ENCODE results near the gene IFFO2.

Gene IFFO2

GRCh38 chr1:18956193-18957135, at the start of gene IFFO2:
Gene IFFO2, minus strand, starts transcription at chr1:18956676. Its CDS starts 344 bp downstream, at chr1:18956332.
- DNase-seq (ENCODE audit: low read depth in 2 of 3, low spot score in 1 of 3): peak; percentile 96 to 99 (median 99)

- DNase-seq (ENCODE audit: low read depth in 2 of 3, low spot score in 1 of 3): no peak
These were observed 49.5 kb upstream of the IFFO2 start for GRCh38 chr1:19006000-19006399.

GRCh38 chr1:19003371-19004290, 47.2 kb upstream of the IFFO2 start:
- peak in 1 of 3 donors; percentile 24 for DNase-seq (ENCODE audit: low read depth in 2 of 3, low spot score in 1 of 3)

- no peak for DNase-seq (ENCODE audit: low read depth in 2 of 3, low spot score in 1 of 3)
These were observed 43.6 kb upstream of the IFFO2 start for GRCh38 chr1:19000065-19000464.

DNA sequence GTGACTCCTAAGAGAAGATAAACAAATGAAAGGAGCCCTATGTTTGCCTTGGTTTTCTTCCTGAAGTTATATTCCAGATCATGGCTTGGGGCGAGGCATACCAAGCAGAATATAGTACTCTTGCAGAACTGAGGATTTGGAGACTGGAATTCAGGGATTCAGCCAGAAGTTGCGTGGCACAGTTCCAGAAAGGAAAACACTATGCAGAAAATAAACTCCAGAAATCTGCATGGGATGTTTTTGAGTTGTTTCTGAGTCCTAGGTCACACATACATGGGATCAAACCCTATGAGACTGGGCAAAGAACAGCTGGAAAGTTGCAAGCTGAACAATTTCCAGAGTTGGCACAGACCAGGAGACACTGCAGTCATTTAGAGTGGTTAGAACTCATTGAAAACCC, 42.9 kb upstream of the IFFO2 start:
- no peak for DNase-seq (ENCODE audit: low read depth in 2 of 3, low spot score in 1 of 3)

DNA sequence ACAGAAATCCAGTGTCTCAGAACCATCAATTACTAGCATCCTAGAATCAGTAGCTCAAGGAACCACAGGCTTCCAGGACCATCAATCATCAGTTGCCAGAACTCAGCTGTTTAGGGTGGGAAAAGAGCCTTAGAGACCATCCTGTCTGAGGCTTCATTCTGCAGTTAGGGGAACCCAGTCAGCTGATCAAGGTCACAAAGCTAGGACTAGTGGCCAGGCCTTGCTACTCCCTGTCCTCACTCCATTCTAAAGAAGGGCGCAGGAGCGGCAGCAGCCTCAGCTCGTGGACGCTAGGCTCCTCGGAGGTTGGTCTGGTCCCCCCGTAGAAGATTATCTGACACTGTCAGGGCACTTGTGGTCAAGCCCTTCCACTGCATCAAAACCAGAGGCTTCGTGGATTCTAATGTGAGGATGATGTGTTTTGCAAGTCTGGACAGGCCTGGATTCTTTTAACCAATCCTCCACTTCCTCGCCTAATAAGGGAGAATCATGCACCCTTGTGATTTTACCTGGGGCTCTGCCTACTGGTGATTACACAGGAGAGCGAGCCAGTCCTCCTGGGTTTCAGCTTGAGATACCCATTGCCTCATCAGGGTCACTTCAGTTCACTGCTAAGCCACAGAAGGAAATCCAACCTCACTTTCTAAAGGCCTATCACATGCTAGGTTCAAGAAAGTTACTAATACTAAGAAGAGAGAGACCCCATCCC, 41.7 kb upstream of the IFFO2 start:
- no peak for DNase-seq (ENCODE audit: low read depth in 2 of 3, low spot score in 1 of 3)

DNA sequence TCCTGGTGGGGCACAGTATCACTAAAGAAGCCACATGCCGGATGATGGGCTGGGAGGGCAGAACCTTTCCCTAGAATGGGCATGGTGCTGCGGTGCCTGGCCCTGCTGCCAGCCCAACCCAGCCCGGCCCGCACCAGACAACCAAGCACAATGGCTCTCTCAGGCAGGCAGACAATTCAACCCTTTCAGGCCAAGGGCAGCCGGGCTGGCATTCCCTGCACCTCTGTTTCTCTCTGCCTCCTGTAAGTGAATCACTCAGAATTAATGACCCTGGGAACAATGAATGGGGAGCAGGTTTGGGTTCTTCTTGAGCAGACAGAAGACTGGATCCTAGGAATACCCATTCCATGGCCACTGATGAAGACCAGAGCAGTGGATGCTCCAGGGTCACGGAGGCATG, 41.0 kb upstream of the IFFO2 start:
- DNase-seq (ENCODE audit: low read depth in 2 of 3, low spot score in 1 of 3): no peak

GRCh38 chr1:18996548-18997177, 40.2 kb upstream of the IFFO2 start:
- DNase-seq (ENCODE audit: low read depth in 2 of 3, low spot score in 1 of 3): no peak

- DNase-seq (ENCODE audit: low read depth in 2 of 3, low spot score in 1 of 3): no peak
These were observed 37.9 kb upstream of the IFFO2 start for GRCh38 chr1:18994381-18994780.

- DNase-seq (ENCODE audit: low read depth in 2 of 3, low spot score in 1 of 3): no peak
These were observed 36.2 kb upstream of the IFFO2 start for GRCh38 chr1:18992646-18993045.

GRCh38 chr1:18991585-18991984, 35.1 kb upstream of the IFFO2 start:
- no peak for DNase-seq (ENCODE audit: low read depth in 2 of 3, low spot score in 1 of 3)

DNA sequence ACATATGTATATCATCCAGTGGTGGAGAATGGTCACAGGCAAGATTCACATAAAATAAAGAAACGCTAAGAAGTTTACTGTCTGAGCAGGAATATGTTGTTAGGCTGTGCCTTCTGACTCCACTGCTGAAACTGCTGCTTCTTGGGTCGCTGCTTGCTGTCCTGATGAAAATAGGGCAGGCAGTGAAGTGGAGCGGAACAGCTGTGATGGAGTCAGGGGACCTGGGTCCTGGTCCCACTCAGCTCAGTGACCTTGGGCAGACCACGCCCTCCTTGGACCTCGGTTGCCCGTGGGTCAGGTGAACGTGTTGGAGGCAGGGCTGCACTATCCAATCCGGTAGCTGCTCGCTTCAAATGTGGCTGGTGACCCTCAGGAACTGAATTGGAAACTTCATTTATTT, 33.4 kb upstream of the IFFO2 start:
- no peak for DNase-seq (ENCODE audit: low read depth in 2 of 3, low spot score in 1 of 3)

GRCh38 chr1:18989176-18989799, 32.8 kb upstream of the IFFO2 start:
- DNase-seq (ENCODE audit: low read depth in 2 of 3, low spot score in 1 of 3): no peak

GRCh38 chr1:18981242-18981641, 24.8 kb upstream of the IFFO2 start:
- DNase-seq (ENCODE audit: low read depth in 2 of 3, low spot score in 1 of 3): no peak

GRCh38 chr1:18978706-18979105, 22.2 kb upstream of the IFFO2 start:
- DNase-seq (ENCODE audit: low read depth in 2 of 3, low spot score in 1 of 3): no peak

DNA sequence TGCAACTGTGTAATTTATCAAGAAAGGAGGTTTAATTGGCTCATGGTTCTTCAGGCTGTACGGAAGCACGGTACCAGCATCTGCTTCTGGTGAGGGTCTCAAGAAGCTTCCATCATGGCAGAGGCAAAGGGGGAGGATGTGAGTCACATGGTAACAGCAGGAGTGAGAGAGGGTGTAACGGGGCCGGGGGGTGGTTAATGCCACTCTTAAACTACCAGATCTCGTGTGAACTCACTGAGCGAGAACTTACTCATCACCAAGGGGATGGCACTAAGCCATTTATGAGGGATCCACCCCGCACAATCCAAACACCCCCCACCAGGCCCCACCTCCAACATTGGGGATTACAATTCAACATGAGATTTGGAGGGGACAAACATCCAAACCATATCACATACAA, 21.0 kb upstream of the IFFO2 start:
- no peak for DNase-seq (ENCODE audit: low read depth in 2 of 3, low spot score in 1 of 3)

GRCh38 chr1:18976096-18976495, 19.6 kb upstream of the IFFO2 start:
- no peak for DNase-seq (ENCODE audit: low read depth in 2 of 3, low spot score in 1 of 3)

DNA sequence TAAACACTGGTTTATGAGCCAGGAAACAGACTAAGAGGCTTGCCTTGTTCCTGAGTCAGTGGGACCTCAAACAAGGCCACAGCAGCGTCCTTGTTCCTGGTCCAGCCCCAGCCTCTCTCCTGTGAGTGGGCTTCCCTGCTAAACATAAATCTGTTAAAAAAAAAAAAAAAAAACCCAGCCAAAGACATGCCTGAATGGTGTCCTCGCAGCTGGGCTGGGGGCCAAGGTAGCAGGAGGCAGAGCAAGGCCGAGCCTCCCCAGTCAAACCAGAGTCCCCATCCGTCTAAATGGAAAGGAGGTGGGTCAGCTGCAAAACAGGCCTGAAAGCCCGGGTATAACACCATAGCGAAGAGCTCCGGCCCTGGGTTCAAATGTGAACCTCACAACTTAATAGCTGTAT, 18.1 kb upstream of the IFFO2 start:
- no peak for DNase-seq (ENCODE audit: low read depth in 2 of 3, low spot score in 1 of 3)

DNA sequence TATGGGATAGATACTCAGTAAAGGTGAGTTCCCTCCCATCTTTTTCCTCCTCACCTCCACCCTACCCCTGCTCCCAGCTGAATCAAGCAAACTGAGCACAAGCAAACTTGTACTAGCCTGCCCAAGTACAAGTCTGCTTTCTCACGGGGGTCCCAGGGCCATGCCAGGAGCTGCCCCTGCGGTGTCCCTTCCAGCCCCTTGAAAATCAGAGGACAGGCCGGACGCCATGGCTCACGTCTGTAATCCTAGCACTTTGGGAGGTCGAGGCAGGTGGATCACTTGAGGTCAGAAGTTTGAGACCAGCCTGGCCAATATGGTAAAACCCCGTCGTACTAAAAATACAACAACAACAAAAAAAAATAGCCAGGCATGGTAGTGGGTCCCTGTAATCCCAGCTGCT, 17.5 kb upstream of the IFFO2 start:
- no peak for DNase-seq (ENCODE audit: low read depth in 2 of 3, low spot score in 1 of 3)

DNA sequence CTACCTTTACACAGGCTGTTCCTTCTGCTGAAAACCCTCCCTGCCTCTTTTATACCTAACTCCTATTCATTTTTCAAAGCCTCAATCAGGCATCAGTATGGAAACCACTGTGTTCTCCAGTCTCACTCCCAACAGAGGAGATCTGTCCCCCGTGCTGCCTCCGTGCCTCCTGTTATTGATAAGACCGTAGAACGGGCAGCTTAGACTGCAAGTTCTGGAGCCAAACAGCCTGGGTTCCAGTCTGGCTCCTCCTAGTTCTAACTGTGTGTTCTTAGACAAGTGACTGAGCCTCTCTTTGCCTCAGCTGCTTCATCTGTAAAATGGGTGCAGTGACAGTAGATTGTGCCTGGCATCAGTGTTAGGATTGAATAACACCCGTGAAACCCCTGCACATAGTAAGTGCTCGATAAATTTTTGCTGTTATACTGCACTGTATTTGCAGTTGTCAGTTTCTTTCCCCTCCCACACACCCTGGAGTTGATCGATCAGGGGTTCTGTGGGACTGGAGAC, 17.0 kb upstream of the IFFO2 start:
- no peak for DNase-seq (ENCODE audit: low read depth in 2 of 3, low spot score in 1 of 3)
